Pons (tissue), 1 donor: ENCODE measurements around the gene MT1M.
"Not testable (repeated sequence)": the region's sequence is repeated elsewhere in the genome, so short reads cannot be mapped to it uniquely, and the experiment has no call there.

Experiments
- DNase-seq: peaks from one replicate; pipeline ENCODE4 v3.0.0-alpha.2; 2016; ENCODE audit warnings: low spot score

MT1M gene

GRCh38 chr16:56649820-56650219, 17.4 kb downstream of the MT1M start:
- DNase-seq, result no peak

DNA sequence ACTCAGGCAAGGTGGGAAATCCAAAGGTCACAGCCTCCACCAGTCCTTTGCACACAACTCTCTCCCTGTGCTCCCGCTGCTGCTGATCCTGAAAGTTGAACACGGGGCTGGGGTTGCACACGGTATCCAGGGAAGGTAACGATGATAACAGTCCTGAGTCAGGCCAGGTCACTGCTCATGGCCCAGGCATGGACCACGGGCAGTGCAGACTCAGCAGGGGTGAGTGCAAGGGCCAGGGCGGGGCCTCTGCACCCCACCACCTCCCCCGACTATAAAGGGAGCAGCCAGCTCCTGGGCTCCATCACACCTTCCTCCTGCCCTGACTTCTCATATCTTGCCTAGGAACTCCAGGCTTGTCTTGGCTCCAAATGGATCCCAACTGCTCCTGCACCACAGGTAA, 19.1 kb downstream of the MT1M start, which contains the start of gene MT1B:
MT1B (plus strand) TSS at position 301 of the 400 bp plus-strand sequence; CDS start at position 369, 68 bp downstream.
- DNase-seq, result no peak

DNA sequence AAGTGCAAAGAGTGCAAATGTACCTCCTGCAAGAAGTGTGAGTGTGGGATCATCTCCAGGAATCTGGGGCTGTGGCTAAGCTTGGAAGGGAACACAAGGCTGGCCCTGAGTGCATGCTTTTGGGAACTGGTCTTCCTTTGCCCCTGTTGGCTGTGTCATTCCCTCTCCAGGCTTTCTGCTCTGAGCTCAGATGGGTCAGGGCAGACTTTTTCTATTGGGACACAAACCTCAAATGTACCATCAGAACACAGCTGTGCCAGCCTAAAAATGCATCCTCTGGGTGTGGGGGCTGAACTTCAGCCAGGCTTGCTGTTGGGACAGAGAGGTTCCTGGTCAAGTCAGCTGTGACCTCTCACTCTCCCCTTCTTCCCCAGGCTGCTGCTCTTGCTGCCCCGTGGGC, 20.1 kb downstream of the MT1M start:
- DNase-seq, result no peak

DNA sequence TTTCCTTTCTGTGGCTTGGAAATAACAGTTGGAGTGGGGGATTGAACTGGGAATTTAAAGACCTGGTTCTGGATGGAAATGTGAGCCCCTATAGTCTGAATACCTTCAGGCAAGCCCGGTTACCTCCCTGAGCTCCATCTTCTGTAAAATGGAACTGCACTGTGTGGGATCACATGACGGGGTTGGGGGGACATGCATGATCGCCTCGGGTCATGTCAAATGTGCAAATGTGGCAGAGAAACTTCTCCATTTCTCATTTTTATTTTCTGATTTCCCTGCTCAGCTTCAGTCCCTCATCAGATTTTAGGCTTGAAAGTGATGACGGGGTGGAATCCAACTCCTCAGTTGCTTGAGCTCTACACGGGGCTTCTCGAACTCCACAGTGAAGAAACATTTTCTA, 20.8 kb downstream of the MT1M start:
- DNase-seq, result no peak

GRCh38 chr16:56657555-56658326, 25.3 kb downstream of the MT1M start, which contains the start of gene MT1F:
TSS of gene MT1F (plus strand) at chr16:56657959. CDS start at chr16:56658059, 100 bp downstream.
- peak; percentile 43 for DNase-seq

DNA sequence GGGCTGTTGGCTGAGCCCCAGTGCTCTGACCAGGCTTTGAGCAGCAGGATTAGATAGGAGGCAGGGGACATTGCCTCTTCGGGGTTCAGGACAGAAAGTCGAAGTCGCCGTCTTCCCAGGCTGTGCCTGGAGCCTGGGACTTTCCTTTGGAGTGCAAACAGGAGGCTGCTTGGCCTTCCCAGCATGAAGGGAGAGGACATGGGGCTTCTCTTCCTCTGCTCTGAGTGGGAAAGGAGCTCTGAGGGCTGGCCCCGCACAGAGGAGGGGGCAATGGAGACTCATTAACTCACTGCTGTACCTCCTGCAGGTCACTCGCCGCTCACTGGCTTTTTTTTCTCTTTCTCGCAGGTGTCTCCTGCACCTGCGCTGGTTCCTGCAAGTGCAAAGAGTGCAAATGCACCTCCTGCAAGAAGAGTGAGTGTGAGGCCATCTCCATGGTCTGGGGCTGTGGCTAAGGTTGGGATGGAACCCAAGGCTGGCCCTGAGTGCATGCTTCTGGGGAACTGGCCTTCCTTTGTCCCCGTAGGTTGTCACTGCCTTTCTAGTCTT, 25.9 kb downstream of the MT1M start:
- DNase-seq, result no peak

- DNase-seq, result no peak
Observed at GRCh38 chr16:56662357-56663354, 30.2 kb downstream of the MT1M start.

GRCh38 chr16:56664506-56664905, 32.0 kb downstream of the MT1M start:
- DNase-seq, result no peak

GRCh38 chr16:56665286-56666261, 33.1 kb downstream of the MT1M start:
- not testable (repeated sequence) for DNase-seq

GRCh38 chr16:56667581-56668571, 35.4 kb downstream of the MT1M start, which contains the start of gene MT1G:
TSS of gene MT1G (minus strand) at chr16:56668065. CDS start at chr16:56667993, 72 bp downstream.
- DNase-seq, result no peak

- no peak for DNase-seq
Observed at GRCh38 chr16:56669005-56669839, 36.8 kb downstream of the MT1M start, which contains the start of gene MT1H. TSS of gene MT1H (plus strand) at chr16:56669814. CDS start at chr16:56669885, 71 bp downstream.

DNA sequence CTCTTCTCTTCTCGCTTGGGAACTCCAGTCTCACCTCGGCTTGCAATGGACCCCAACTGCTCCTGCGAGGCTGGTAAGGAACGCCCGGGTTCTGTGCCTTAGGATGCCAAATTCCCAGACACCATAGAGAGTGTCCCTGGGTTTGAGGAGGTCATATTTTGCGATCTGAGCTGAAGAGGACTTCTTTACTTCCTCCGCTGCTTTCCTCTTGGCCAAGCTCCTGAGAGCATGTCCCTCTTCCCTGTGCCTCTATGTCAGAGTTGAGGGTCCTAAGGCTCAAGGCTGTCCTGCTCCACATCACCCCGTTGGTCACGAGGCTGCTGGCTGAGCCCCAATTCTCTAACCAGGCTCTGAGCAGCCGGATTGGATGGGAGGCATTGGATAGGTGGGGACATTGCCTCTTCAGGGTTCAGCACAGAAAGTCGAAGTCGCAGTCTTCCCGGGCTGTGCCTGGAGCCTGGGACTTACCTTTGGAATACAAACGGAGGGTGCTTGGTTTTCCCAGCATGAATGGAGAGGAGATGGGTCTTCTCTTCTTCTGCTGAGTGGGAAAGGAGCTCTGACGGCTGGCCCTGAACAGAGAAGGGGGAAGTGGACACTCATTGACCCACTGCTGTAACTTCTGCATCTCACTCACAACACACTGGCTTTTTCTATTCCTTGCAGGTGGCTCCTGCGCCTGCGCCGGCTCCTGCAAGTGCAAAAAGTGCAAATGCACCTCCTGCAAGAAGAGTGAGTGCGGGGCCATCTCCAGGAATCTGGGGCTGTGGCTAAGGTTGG, 37.6 kb downstream of the MT1M start:
- no peak for DNase-seq

- DNase-seq, result no peak
Observed at GRCh38 chr16:56670620-56670934, 38.1 kb downstream of the MT1M start.

DNA sequence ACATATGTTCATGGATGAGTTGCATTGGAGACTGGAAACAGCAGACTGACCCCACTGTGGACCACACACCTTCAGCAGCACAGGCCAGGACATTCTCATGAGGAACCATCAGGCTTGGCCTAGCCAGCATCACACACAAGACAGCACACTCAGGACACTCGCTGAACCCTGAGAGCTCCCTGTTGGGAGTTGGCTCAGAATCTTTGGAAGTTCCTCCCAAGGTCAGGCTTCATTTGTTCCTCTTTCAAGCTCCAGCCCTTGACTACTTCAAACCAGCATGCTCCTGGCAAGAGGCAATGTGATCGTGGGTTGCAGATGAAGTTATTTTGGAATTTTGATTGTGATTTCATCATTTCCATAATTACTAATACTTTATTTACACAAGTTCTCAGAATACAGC, 39.2 kb downstream of the MT1M start:
- DNase-seq, result not testable (repeated sequence)

- not testable (repeated sequence) for DNase-seq
Observed at GRCh38 chr16:56672171-56672570, 39.7 kb downstream of the MT1M start.

- DNase-seq, result no peak
Observed at GRCh38 chr16:56672761-56673536, 40.5 kb downstream of the MT1M start.

DNA sequence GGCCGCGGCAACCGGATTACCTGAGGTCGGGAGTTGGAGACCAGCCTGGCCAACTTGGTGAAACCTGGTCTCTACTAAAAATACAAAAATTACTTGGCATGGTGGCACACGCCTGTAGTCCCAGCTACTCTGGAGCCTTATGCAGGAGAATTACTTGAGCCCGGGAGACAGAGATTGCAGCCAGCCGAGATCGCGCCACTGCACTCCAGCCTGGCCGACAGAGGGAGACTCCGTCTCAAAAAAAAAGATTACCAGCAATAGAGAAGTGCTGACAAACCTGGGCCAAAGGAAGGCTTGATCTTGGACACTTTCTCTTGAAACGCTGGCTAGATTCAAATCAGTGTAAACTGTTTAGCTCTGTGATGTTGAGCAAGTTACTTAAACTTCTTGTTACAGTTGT, 41.5 kb downstream of the MT1M start:
- DNase-seq, result no peak
